ENCODE data around the gene MTHFD1. TPM values are rescaled to one million over a fixed set of nuclear protein-coding genes. Genes with fewer than 3 reads are reported as not detected.

Gene MTHFD1
- total RNA-seq, 1 experiment from 2014 or later = 226 TPM

DNA sequence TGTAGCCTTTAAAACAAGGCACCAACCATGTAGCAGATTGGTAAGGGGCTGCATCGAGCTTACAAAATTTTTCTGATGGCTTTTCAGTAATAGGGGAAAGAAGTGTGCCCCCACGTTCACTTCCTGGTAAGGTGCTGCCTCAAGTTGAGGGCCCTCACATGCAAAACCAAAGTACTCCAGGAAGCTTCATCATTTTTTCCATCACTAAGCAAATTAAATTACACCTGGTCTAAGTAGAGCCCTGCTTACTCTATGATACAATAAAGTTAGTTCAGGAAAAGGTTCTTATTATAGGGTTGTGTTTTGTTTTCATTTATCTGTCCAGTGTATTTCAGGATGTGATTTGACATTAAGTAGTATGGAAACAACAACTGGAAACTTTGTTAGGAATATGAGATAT is 62.1 kb downstream of the MTHFD1 start:
- ChIA-PET CTCF (interaction anchor here (1.8 kb wide), 1 partner anchor 20 kb away, joined by 6 read pairs; no protein-coding TSS in a partner anchor), POLR2A (no interaction called here)
- TF ChIP-seq, protein P1, sequence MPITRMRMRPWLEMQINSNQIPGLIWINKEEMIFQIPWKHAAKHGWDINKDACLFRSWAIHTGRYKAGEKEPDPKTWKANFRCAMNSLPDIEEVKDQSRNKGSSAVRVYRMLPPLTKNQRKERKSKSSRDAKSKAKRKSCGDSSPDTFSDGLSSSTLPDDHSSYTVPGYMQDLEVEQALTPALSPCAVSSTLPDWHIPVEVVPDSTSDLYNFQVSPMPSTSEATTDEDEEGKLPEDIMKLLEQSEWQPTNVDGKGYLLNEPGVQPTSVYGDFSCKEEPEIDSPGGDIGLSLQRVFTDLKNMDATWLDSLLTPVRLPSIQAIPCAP (CRISPR knock-in tag; IDR thresholded peaks at IDR 0.05) = no peak
- TF ChIP-seq, protein P2, sequence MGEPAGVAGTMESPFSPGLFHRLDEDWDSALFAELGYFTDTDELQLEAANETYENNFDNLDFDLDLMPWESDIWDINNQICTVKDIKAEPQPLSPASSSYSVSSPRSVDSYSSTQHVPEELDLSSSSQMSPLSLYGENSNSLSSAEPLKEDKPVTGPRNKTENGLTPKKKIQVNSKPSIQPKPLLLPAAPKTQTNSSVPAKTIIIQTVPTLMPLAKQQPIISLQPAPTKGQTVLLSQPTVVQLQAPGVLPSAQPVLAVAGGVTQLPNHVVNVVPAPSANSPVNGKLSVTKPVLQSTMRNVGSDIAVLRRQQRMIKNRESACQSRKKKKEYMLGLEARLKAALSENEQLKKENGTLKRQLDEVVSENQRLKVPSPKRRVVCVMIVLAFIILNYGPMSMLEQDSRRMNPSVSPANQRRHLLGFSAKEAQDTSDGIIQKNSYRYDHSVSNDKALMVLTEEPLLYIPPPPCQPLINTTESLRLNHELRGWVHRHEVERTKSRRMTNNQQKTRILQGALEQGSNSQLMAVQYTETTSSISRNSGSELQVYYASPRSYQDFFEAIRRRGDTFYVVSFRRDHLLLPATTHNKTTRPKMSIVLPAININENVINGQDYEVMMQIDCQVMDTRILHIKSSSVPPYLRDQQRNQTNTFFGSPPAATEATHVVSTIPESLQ (CRISPR knock-in tag; IDR thresholded peaks at IDR 0.05) = no peak
- no peak for TF ChIP-seq ZBTB21 (CRISPR knock-in tag; IDR thresholded peaks at IDR 0.05; ENCODE audit: borderline replicate concordance)
- no peak for TF ChIP-seq ZNF121 (CRISPR knock-in tag; IDR thresholded peaks at IDR 0.05)
- TF ChIP-seq, protein P3, sequence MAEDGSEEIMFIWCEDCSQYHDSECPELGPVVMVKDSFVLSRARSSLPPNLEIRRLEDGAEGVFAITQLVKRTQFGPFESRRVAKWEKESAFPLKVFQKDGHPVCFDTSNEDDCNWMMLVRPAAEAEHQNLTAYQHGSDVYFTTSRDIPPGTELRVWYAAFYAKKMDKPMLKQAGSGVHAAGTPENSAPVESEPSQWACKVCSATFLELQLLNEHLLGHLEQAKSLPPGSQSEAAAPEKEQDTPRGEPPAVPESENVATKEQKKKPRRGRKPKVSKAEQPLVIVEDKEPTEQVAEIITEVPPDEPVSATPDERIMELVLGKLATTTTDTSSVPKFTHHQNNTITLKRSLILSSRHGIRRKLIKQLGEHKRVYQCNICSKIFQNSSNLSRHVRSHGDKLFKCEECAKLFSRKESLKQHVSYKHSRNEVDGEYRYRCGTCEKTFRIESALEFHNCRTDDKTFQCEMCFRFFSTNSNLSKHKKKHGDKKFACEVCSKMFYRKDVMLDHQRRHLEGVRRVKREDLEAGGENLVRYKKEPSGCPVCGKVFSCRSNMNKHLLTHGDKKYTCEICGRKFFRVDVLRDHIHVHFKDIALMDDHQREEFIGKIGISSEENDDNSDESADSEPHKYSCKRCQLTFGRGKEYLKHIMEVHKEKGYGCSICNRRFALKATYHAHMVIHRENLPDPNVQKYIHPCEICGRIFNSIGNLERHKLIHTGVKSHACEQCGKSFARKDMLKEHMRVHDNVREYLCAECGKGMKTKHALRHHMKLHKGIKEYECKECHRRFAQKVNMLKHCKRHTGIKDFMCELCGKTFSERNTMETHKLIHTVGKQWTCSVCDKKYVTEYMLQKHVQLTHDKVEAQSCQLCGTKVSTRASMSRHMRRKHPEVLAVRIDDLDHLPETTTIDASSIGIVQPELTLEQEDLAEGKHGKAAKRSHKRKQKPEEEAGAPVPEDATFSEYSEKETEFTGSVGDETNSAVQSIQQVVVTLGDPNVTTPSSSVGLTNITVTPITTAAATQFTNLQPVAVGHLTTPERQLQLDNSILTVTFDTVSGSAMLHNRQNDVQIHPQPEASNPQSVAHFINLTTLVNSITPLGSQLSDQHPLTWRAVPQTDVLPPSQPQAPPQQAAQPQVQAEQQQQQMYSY (CRISPR knock-in tag; IDR thresholded peaks at IDR 0.05) = no peak

DNA sequence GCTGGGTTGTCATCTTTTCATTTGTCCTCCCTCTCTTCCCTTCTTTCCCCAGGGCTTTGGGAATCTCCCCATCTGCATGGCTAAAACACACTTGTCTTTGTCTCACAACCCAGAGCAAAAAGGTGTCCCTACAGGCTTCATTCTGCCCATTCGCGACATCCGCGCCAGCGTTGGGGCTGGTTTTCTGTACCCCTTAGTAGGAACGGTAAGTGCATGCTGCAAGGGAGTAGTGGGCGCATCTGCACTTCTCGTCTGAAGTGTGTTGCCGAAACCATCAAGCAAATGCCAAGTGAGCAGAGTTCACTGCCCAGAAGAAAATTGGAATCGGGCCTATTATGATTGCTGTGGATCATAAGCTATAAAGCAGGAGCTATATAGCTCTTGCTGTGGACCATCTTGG is 66.5 kb downstream of the MTHFD1 start:
- ChIA-PET POLR2A (interaction anchor here (0.6 kb wide), 1 partner anchor 9 kb away, joined by 4 read pairs; no protein-coding TSS in a partner anchor), CTCF (no interaction called here)
- DNase-seq (ENCODE audit: low spot score) = no peak
- Mint-ChIP-seq H3K4me1 (no peaks in the 10 kb centered on the region), H3K27ac (no peak overlapping the region), H3K9me3 (no peaks in the 10 kb centered on the region), H3K36me3 (peaks cover 72% of the 10 kb centered on the region), H3K4me3 (no peak overlapping the region), H3K27me3 (ENCODE audit: low read depth) (no peaks in the 10 kb centered on the region)
- TF ChIP-seq ELF4 (CRISPR knock-in tag; IDR thresholded peaks at IDR 0.05; ENCODE audit: low read depth) (no peak), IRF2 (CRISPR knock-in tag; IDR thresholded peaks at IDR 0.05; ENCODE audit: borderline replicate concordance, low read depth) (no peak), NR2C2 (CRISPR knock-in tag; IDR thresholded peaks at IDR 0.05) (no peak), ZNF263 (CRISPR knock-in tag; IDR thresholded peaks at IDR 0.05; ENCODE audit: low read depth) (no peak), NR3C1 (CRISPR knock-in tag; conservative IDR thresholded peaks at IDR 0.05; ENCODE audit: low read depth) (no peak)
- TF ChIP-seq, protein P4, sequence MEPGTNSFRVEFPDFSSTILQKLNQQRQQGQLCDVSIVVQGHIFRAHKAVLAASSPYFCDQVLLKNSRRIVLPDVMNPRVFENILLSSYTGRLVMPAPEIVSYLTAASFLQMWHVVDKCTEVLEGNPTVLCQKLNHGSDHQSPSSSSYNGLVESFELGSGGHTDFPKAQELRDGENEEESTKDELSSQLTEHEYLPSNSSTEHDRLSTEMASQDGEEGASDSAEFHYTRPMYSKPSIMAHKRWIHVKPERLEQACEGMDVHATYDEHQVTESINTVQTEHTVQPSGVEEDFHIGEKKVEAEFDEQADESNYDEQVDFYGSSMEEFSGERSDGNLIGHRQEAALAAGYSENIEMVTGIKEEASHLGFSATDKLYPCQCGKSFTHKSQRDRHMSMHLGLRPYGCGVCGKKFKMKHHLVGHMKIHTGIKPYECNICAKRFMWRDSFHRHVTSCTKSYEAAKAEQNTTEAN (CRISPR knock-in tag; IDR thresholded peaks at IDR 0.05) = no peak
- TF ChIP-seq, protein P5, sequence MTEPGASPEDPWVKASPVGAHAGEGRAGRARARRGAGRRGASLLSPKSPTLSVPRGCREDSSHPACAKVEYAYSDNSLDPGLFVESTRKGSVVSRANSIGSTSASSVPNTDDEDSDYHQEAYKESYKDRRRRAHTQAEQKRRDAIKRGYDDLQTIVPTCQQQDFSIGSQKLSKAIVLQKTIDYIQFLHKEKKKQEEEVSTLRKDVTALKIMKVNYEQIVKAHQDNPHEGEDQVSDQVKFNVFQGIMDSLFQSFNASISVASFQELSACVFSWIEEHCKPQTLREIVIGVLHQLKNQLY (CRISPR knock-in tag; IDR thresholded peaks at IDR 0.05) = no peak
- TF ChIP-seq, protein P6, sequence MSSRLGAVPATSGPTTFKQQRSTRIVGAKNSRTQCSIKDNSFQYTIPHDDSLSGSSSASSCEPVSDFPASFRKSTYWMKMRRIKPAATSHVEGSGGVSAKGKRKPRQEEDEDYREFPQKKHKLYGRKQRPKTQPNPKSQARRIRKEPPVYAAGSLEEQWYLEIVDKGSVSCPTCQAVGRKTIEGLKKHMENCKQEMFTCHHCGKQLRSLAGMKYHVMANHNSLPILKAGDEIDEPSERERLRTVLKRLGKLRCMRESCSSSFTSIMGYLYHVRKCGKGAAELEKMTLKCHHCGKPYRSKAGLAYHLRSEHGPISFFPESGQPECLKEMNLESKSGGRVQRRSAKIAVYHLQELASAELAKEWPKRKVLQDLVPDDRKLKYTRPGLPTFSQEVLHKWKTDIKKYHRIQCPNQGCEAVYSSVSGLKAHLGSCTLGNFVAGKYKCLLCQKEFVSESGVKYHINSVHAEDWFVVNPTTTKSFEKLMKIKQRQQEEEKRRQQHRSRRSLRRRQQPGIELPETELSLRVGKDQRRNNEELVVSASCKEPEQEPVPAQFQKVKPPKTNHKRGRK (CRISPR knock-in tag; IDR thresholded peaks at IDR 0.05; ENCODE audit: borderline replicate concordance) = no peak
- no peak for ATAC-seq

More for the DNA sequence above, 62.1 kb downstream of the MTHFD1 start:
- DNase-seq (ENCODE audit: low spot score) = no peak
- H3K9me3 Mint-ChIP-seq = no peaks in the 10 kb centered on the region
- H3K27ac Mint-ChIP-seq = no peak overlapping the region
- no peak overlapping the region for H3K4me3 Mint-ChIP-seq
- no peaks in the 10 kb centered on the region for H3K4me1 Mint-ChIP-seq
- peaks cover 67% of the 10 kb centered on the region for H3K36me3 Mint-ChIP-seq
- no peaks in the 10 kb centered on the region for H3K27me3 Mint-ChIP-seq (ENCODE audit: low read depth)
- no peak for ATAC-seq
